K562 treated with DMSO at 1 percent for 4 hours (cell line): ENCODE data around the gene STAT2. TPM values are rescaled to one million over a fixed set of nuclear protein-coding genes. Genes with fewer than 3 reads are reported as not detected.

ENCODE experiments used
- total RNA-seq: library from RNA; unstranded; fragments of 300-600 nt; gene quantifications from 2 replicates; pipeline ENCODE4 v1.2.3, GENCODE V29; 2022; ENCODE audit not compliant: insufficient read depth

Gene STAT2
- total RNA-seq = 43.9 and 54.6 TPM in 2 replicates

DNA sequence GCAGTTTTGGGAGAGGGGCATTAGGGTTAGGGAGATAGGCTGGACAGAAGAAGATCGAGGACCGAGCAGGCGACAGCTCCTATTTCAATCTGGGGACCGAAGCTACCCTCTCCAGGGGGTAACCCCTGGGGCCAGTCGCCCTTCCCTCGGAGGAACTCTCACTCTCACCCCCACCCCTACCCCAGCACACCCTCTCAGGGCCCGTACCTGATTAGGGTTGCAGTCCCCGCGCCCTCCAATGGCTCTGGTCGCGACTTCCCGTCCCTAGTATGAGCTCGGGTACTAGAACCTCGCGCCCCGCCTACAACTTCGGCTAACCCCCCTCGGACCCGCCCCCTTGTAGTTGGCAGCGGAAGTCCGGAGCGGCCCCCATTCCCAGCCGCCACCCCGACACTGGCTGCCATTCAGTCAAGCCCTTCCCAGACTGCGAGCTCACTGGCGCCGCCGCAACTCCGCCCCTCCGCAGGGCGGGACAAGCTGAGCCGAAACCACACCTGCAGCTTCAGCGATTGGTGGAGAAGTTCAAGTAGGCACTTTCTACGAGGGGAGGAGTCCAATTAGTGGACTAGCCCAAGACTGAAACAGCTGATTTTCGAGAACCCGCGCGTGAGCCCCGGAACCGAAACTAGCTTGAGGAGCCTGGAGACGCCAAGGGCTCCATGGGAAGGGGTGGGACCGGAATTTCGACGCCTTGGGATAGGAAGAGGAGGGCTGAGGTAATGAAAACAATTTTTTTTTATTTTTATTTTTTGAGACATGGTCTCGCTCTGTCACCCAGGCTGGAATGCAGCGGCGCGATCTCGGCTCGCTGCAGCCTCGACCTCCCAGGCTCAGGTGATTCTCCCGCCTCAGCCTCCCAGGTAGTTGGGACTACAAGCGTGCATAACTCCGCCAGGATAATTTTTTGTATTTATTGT, at the start of gene STAT2:
Gene STAT2 (minus strand): TSS at position 257 of the 917 bp plus-strand sequence. CDS start 3,536 bp downstream, outside the sequence.

DNA sequence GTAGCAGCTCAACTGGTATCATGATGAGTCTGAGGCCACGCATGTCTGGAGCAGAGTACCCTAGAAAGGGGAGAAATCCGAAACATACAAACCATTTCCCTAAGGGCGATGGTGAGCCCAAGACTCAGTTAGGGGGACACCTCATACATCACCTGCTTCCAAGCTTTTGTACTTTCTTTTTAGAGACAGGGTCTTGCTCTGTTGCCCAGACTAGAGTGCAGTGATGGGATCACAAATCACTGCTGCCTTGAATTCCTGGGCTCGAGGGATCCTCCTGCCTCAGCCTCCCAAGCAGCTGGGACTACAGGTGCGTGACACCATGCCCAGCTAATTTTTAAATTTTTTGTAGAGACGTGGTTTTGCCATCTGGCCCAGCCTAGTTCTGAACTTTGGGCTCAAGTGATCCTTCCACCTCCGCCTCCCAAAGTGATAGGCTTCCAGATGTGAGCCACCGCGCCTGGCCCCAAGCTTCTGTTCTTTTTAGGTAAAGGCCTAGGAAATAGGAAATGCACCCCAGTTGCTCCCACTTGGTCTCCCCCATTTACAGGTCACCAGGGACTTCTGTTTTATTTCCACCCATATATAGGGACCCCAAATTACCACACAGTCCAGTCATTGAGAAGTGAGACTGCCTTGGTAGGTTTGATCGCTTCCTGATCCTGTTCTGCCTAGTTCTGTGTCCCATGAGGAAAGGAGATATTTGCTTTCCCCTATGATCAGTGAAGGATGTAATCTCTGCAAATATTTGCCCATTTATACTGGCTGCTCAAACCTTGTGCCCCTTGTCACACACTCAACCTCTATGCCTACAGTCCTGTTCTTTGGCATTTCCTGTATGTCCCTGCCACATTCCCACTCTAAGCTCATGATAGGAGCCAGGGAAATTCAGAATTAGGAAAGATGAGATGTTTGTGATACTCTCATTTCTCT, 2.5 kb upstream of the STAT2 start, which contains the start of gene APOF:
Gene APOF (minus strand): TSS at position 728 of the 930 bp plus-strand sequence. CDS start 112 bp downstream, at position 616.

DNA sequence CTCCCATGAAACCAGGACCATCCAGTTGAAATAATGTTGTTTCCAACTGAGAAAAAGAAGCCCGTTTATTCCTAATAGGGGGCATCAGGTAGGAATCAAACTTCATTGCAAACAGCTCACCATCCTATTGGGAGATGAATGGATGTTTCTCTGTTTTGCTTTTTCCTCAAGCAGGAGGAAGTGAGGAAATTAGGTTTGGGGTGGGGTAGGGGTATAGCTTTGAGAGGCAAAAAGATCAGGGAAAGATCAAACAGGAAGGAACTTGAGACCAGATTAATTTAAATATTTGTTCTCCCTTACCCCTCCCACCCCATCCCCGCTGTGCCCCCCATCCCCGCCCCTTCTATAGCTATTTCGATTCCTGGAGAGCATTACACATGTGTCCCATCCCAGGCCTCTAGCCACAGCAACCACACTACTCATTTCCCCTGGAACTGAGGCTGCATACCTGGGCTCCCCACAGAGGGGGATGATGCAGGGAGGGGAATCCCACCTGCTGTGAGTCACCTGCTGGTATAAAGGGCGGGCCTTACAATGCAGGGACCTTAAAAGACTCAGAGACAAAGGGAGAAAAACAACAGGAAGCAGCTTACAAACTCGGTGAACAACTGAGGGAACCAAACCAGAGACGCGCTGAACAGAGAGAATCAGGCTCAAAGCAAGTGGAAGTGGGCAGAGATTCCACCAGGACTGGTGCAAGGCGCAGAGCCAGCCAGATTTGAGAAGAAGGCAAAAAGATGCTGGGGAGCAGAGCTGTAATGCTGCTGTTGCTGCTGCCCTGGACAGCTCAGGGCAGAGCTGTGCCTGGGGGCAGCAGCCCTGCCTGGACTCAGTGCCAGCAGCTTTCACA, 21.4 kb downstream of the STAT2 start, which contains the start of gene IL23A:
Gene IL23A (plus strand): TSS at position 577 of the 850 bp plus-strand sequence. CDS start 161 bp downstream, at position 738.

DNA sequence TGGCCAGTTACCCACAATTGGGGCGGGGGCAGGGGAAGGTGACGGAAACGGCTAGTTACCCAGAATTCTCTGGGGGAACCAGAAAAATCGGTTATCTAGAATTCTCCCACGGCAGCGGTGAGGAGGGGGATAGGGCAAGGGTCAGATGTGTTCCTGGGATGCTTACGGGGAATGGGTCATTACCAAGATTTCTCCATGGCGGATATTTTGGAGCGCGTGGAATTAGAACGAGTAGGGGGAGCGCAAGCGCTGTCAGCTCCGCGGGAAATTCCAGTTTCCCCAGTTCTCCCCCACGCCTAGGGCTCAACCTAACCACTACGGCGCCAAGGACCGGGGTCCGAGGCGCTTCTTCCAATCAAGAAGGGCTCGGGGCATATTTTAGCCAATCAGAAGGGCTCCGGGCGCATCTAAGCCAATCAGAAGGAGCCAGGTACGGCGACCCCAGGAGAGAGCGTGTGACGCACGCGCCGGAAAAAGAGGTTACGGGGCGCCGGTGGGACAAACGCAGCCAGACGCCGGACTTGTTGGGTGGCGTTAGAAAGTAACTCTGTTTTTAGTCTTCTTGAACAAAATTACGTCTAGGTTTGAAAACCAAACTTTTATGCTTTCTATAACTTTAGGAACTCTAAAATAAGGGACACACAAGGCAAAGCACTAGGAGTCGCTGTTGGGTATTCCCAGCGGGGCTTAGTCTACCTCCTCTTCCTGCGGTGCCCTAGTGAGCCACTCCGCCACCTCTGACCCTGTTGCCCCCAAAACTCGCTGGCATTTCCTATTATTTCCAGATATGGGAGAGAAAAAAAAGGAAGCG, 26.0 kb downstream of the STAT2 start, which contains the start of gene PAN2:
Gene PAN2 (minus strand): TSS at position 322 of the 811 bp plus-strand sequence. CDS start 906 bp downstream, outside the sequence.

DNA sequence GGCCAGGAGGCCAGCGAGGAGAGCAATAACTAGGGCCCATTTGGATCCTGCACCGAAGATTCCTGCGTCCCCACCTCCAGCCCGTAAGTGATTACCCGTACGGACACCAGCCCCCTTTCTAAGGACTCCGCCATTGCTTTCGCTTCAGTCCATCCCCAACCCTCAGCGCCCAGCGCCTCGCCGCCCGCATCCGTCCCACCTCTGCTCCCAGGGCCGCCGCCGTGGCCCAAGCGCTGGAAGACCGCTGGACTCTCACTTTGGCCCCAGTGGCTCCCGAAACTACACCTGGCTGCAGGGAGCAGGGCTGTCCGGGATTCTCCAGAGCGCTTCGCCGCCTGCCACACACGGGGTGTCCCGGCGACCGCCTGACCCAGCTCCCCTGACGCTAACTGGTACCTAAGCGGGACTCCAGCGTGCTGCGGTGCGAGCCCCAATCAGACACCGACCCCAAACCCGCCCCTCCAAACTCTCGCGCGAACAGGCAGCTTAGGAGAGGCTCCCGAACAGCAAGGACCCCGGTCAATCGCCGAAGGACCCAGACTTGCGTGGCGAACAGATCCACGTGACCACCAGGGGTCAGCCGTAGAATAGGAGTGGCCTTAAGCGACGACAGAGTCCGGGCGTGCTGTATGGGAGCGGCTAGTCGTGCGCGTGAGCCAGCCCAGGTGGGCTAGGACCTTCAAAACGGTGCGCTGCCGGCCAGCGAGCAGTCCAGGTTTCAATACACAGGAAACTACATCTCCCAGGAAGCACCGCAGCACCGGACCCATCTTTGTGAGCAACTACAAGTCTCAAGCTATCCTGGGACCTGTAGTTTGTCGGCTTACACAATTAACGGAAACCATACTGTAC, 44.1 kb downstream of the STAT2 start, which contains the start of gene CNPY2:
Gene CNPY2 (minus strand): TSS at position 367 of the 852 bp plus-strand sequence. CDS start 771 bp downstream, outside the sequence.

DNA sequence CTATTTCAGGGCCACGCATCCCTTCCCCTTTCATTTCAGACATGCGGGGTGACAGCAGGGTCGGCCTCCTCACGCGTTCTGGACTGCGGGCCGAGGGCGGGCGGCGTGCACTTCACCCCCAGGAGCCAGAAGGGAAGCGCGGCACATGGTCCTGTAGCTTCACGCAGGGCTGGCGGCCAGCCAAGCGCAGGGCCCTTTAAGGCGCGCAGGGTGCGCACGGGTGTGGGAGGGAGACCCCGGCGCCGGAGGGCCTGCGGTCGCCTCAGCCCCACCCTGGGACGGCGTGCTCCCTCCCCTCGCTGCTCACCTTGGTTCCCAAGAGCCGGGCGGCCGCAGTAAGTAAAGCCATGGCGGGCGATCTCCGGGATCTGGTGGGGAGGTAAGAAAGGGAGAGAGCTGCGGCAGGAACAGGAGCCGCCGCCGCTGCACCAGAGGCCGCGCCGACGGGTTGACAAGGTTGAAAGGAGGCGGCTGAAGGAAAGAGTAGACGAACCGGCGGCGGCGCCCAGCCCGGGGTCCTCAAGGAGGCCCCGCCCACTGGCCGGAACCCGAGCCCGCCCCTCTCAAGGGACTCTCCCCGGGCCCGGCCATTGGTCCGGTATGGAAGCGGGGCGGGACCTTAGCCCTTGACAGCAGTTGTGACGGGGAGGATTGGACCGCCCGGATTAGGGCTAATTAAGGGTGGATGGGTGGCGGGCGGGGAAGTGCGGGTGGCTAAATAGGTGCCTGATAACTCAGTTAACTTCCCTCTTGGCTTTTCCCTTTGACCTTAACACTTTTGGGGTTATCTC, 59.9 kb downstream of the STAT2 start, which contains the start of gene CS:
Gene CS (minus strand): TSS at position 478 of the 791 bp plus-strand sequence. CDS start 129 bp downstream, at position 349.

Other genes with a start within 250 kb of the STAT2 start
- 4,679 and 5,235 TPM in 2 replicates for gene RPL41, start 243.5 kb downstream of the STAT2 start, total RNA-seq
- 1.8 and 1.9 TPM in 2 replicates for gene ZC3H10, start 241.8 kb downstream of the STAT2 start, total RNA-seq
- gene ESYT1, start 231.8 kb downstream of the STAT2 start, total RNA-seq = 167 and 178 TPM in 2 replicates
- gene MYL6B, start 207.5 kb downstream of the STAT2 start, total RNA-seq = 61.3 and 61.4 TPM in 2 replicates
- gene MYL6, start 201.7 kb downstream of the STAT2 start, total RNA-seq = 924 and 1,005 TPM in 2 replicates
- gene SMARCC2, start 170.6 kb downstream of the STAT2 start, total RNA-seq = 60.1 and 67.3 TPM in 2 replicates
- gene RNF41, start 138.2 kb downstream of the STAT2 start, total RNA-seq = 35.0 and 40.3 TPM in 2 replicates
- 40.6 and 44.3 TPM in 2 replicates for gene NABP2, start 135.8 kb downstream of the STAT2 start, total RNA-seq
- not detected in 2 replicates for gene SLC39A5, start 130.1 kb downstream of the STAT2 start, total RNA-seq
- gene ANKRD52, start 101.7 kb downstream of the STAT2 start, total RNA-seq = 21.1 and 28.7 TPM in 2 replicates
- 53.8 and 66.9 TPM in 2 replicates for gene COQ10A, start 93.2 kb downstream of the STAT2 start, total RNA-seq
- gene CS, start 59.8 kb downstream of the STAT2 start, total RNA-seq = 147 and 188 TPM in 2 replicates
- gene CNPY2, start 44.1 kb downstream of the STAT2 start, total RNA-seq = 83.1 and 88.0 TPM in 2 replicates
- 17.1 and 19.9 TPM in 2 replicates for gene PAN2, start 26.1 kb downstream of the STAT2 start, total RNA-seq
- 23.4 and 24.3 TPM in 2 replicates for gene IL23A, start 21.2 kb downstream of the STAT2 start, total RNA-seq
- not detected in 2 replicates for gene APOF, start 2.8 kb upstream of the STAT2 start, total RNA-seq
- gene TIMELESS, start 89.3 kb upstream of the STAT2 start, total RNA-seq = 42.8 and 49.4 TPM in 2 replicates
- not detected in 2 replicates for gene MIP, start 94.5 kb upstream of the STAT2 start, total RNA-seq
- 0.61 and 0.74 TPM in 2 replicates for gene SPRYD4, start 108.5 kb upstream of the STAT2 start, total RNA-seq
- gene GLS2, start 128.1 kb upstream of the STAT2 start, total RNA-seq = not detected in 2 replicates
- gene RBMS2, start 161.7 kb upstream of the STAT2 start, total RNA-seq = 0.43 and 0.75 TPM in 2 replicates